ENCODE data around the gene POU3F1.

The POU3F1 gene

DNA sequence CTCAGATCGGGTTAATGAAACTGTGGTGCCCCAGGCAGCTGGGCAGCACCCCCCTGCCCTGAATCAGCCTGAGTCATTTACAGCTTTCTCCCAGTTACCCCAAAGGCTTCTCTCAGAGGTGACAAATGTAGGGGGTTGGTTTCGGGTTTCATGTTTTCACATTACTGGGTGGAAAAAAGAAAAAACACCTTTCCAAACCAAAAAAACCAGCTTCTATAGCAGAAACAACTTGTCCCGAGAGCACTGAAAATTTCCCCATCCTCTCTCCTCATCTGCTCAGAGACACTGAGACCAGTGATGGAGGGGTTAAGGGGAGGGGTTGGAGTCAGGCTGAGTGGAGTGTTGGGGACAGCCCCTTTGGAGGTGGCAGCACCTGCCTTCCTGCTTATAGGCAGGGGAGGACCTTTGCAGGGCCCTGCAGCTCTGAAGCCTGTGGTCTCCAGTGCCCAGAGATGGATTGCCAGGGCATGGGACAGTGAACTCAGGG lies 18.4 kb downstream of the POU3F1 start:
- peak; percentile 37 for DNase-seq (ENCODE audit: low spot score)

DNA sequence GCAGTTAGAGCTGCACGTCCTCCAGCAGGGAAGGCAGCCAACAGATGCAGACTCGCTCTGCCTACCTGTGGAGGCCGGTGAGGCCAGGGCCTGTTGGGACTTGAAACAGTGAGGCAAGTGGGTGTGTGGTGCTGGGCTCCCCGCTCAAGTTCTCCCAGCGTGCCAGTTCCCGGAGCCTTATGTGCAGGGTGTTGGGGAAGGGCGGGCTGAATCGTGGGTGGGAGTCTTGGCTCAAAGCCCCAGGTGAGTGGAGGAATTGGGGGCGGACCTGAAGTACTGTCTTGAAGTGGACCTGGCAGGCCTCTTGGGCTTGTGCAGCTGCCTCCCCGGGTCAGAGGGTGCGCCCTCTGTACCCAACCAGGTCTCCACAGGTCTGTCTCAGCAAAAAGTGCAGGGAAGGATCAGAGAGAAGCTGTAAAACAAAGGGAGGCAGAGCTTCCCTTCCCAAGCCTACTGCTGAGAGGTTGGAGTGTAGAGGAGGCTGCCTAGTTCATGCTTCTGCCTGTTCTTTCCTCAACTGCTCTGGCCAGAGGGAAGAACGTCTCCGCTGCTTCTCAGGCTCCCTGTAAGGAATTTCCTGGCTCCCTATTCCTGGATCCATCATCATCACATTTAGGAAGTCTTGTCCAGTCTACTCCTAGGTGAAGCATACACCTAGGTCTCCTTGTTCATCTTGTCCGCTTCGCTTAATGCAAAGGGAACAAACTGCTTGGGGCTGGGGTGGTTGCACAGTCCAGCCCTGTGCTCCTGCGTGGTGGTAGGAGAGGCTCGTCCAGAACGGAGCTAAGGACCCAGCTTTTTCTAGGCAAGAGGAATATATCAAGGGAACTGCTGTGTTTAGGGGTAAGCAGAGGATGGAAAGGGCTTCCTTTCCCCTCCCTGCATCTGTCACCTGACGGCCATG lies 19.1 kb downstream of the POU3F1 start:
- DNase-seq (ENCODE audit: low spot score): no peak

DNA sequence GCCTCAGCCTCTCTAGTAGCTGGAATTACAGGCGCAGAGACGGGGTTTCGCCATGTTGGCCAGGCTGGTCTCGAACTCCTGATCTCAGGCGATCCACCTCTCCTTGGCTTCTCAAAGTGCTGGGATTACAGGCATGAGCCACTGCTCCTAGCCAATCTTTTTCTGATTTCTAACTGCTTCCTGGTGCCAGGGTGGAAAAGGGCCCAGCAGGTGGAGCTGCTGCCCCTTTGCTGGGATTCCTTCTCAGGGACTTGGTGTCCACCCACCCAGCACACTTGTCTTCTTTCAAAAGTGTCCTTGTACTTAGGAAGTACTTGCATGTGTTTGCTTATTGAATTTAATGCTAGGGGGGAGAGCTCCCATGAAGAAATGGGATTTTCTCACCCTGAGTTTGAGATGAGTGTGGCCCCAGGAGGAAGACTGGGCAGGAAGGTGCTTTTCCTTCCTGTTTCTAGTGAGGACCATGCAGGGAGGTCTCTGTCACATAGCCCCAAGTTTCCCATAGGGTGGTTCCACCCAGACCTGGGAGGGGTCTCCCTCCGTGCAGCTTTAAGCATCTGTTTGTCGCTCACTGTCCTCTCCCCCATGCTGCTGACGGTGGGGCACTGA lies 19.9 kb downstream of the POU3F1 start:
- peak; percentile 66 for DNase-seq (ENCODE audit: low spot score)

DNA sequence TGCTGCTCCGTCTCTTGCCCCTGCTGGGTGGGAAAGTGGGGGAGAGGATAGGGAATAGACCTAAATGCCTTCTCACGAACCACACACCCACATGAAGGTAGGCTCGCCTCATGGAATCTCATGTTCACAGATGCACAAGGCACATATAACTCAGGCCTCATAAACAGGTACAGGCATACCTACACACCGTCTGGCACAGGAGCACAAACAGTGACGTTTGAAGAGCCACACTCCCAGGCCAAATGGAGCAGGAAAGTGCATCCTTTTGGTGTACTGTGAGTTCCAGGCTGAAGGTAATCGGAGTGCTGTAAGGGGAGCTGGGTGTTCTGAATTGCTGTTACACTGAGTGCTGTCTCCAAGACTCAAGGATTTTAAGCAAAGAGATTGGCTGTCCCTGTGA lies 20.9 kb downstream of the POU3F1 start:
- DNase-seq (ENCODE audit: low spot score): no peak

DNA sequence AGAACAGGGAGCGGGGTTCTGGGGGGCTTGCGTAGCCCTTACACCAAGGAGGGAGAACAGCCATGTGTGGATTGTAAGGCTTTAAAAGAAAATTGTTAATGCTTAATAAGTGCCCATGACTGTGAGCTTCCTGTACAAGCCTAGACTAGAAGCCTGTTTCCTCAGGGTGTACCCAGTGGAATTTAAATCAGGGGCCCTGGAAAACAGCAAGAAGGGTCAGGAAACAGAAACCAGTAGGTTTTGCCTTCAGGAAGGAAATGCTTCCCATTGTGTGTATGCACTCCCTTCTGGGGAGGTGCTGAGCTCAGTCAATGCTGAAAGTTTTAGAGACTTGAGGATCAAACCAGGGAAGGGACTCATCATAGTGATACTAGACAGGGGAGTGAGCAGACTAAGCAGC lies 21.4 kb downstream of the POU3F1 start:
- no peak for DNase-seq (ENCODE audit: low spot score)

DNA sequence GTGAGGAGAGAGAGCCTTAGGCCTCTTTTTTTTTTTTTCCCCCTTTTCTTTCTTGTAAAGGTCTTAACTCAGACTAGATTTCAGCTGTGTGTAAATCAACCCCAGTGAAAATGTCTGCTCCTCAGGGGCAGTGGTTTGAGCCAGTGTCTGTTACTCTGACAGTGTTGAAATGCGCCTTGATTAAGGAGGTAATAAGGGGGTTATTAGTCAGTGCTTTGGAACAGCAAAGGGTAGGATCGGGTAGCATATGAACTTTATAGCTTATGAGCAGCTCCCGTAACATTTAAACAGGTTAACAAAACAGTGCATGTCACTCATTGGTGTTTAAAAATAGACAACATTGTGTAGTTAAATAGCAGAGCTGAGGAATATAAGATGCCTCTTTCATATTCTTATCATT lies 23.8 kb downstream of the POU3F1 start:
- DNase-seq (ENCODE audit: low spot score): no peak

DNA sequence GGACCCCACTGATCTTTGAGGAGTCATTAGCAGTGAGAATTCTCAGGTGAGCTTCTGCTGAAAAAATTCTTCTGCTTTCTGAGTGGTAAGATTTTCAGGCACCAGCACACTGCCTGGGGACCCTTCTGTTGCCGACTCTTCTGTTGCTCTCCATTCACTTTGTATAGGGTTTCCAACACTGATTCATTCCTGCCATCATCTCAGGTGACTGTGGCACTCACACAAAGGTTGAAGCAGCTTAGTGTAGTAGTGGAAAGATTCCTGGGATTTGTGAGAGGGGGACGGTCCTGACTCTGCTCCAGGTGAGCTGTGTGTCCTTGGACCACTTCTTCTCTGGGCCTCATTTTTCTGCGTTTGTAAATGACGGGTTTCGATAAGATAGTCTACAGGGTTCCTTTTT lies 24.6 kb downstream of the POU3F1 start:
- no peak for DNase-seq (ENCODE audit: low spot score)

DNA sequence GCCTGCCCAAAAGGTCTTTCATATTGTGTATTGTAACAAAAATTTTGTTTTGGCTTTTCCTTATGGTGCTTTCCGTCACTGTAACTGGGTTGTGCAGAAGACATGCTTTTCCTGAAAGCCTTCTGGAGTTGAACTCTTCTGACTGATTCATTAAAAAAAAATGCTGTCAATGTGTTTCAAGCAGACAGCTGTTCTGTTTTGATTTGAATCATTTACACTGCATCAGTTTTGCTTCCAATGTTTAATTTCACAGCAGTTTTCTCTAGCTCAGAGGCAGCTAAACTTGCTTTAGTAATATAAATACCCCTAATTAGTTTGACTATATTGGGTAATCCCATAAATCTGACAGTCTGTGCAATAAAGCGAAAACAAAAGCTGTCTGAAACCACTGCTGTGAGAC lies 26.2 kb downstream of the POU3F1 start:
- DNase-seq (ENCODE audit: low spot score): no peak

DNA sequence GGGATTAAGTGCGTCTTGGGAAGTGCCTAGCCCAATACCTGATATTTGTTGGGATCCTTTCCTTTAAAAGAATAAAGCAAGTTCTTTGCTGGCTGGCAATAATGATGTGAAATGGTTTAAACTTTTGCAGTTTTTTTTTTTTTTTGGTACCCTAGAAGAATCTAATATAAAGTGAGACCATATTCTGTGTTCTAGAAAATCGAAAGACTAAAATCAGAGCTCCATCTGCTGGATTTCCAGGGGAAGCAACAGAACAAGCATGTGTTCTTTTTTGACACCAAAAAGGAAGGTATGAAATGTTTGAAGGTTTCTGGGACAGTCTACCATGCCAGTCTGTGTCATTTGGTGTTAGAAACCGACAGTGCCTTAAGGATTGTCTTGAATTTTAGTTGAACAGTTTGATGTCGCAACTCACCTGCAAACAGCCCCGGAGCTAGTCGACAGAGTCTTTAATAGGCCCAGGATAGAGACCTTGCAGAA lies 27.7 kb downstream of the POU3F1 start:
- DNase-seq (ENCODE audit: low spot score): peak; percentile 38

DNA sequence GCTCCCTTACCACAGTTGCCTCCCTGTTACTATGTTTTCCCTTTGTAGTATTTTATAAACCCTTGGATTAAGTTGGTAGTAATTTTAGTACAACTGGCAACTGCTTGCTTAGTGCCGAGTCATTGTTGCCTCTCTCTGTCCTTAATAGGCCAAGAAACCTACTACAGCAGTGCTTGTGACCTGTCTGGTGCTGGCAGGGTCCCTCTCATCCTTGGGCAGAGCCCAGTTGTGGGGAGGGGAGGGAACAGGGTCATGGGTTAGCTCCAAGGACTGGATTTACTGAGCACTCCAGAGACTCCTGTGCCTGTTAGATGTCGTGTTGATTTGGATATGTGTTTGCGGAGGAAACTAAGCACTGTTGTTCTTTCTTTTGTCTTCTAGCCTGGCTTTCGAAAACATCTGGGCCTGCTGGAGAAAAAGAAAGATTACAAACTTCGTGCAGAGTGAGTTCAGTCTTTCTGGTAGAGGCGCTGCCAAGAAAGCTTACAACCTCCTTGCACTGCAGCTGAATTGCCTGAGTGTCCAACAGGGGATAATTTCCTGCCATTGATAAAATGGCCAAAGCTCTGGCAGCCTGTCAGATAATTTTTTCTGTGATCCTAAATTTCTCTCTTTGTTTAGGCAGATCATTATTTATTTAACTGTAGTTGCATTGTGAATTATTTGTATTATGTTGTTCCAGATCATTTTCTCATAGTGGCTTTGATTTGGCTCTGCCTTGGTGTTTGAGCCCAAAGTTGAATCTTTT lies 30.4 kb downstream of the POU3F1 start:
- no peak for DNase-seq (ENCODE audit: low spot score)

DNA sequence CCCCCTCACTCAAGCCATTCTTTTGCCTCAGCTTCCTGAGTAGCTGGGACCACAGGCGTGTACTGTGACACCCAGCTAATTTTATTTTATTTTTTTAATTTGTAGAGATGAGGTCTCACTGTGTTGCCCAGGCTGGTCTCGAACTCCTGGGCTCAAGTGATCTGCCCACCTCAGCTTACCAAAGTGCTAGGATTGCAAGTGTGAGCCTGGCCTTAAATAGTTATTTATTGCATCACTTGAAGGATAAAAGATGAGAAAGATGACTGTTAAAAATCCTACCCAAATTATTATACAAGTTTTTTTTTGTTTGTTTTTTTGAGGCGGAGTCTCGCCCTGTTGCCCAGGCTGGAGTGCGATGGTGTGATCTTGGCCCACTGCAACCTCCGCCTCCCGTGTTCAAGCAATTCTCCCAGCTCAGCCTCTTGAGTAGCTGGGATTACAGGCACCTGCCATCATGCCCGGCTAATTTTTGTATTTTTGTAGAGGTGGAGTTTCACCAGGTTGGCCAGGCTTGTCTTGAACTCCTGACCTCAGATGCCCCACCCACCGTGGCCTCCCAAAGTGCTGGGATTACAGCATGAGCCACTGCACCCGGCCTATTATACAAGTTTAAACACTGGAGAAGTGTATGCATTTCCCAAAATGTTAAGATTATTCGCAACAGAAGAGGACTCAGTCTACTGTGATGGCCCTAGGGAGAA lies 31.7 kb downstream of the POU3F1 start:
- no peak for DNase-seq (ENCODE audit: low spot score)

DNA sequence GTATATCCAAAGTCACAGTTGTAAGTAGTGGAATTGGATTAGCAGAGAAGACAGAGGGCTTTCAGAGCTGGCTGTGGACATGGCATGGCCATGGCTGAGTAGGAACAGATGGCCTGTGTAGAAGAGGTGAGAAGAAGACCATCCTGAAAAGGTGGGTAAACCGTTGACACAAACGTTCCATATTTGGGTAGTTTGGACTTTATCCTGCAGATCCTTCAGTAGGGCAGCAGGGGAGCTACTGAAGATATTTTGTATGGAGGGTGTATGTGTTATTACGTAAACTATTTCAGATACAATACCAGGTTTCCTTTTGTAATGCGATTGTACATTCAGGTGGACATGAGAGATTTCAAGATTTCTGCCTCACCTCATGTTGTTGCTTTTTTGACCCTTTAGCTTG lies 32.4 kb downstream of the POU3F1 start:
- no peak for DNase-seq (ENCODE audit: low spot score)

DNA sequence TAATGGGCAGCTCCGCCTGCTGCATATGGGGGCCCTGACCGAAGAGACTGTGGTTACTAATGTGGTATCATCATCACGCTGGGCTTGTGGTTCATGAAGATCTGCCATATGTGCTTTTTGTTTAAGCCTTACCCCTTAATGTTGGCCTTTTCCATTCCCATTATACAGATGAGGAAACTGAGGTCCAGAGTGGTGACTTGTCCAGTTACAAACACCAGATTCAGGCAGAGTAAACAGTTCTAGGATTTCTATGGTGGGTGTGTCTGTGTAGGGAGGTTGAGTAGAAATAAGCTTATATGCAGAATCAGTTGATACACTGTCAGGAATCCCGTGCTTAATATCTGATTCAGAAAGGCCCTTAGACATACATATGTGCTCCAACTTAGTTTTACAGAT lies 33.4 kb downstream of the POU3F1 start:
- DNase-seq (ENCODE audit: low spot score): no peak

DNA sequence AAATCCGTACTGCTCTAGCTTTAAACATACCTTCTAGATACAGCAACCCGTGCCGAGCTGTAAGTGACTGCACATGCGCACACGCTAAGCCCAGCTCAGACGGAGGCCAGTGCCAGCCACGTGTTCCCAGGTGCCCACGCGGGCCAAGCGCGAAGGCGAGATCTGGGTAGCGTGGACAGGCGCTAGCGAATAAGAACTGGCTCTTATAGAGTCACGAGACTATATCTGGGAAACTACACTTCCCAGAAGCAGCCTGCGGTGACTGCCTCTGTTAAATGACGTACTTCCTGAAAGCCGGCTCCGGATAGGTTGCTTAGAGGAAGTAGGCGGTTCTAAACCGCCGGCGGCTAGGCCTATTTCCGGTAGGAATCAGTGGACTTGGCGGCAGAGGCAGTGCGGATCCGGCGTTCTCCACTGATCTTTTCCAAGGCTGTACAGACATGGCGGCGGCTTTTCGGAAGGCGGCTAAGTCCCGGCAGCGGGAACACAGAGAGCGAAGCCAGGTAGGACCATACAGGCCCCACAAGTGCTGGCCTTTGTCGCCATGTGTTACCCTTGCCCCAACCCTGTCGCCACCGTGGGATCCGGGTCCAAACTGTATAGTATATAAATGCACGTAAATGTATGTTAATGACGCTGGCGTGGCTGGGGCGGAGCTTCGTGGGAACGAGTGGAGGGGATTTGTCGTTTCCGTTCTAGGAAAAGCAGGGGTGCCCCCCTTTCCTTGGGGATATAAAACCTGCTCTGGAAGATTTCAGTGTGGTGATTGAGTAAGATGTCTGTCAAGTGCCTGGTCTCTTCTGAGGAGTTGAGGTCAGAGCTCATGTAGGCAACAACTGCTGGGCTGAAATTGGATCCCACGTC lies 34.0 kb downstream of the POU3F1 start, which contains the start of gene UTP11:
UTP11 (plus strand) TSS at position 372 of the 864 bp plus-strand sequence; CDS start at position 441, 69 bp downstream.
- peak; percentile 99 for DNase-seq (ENCODE audit: low spot score)

DNA sequence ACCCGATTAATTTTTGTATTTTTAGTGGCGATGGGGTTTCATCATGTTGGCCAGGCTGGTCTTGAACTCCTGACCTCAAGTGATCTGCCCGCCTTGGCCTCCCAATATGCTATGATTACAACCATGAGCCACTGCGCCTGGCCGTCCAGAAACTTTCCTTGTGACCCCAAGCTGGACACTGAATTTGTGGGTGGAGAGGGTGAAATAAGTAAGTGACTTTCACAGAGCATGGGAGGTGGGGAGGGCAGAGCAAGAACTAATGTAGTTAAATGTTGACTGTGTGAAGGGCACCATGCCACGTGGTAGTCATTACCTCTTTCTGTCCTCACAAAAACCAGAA lies 36.8 kb downstream of the POU3F1 start:
- no peak for DNase-seq (ENCODE audit: low spot score)

DNA sequence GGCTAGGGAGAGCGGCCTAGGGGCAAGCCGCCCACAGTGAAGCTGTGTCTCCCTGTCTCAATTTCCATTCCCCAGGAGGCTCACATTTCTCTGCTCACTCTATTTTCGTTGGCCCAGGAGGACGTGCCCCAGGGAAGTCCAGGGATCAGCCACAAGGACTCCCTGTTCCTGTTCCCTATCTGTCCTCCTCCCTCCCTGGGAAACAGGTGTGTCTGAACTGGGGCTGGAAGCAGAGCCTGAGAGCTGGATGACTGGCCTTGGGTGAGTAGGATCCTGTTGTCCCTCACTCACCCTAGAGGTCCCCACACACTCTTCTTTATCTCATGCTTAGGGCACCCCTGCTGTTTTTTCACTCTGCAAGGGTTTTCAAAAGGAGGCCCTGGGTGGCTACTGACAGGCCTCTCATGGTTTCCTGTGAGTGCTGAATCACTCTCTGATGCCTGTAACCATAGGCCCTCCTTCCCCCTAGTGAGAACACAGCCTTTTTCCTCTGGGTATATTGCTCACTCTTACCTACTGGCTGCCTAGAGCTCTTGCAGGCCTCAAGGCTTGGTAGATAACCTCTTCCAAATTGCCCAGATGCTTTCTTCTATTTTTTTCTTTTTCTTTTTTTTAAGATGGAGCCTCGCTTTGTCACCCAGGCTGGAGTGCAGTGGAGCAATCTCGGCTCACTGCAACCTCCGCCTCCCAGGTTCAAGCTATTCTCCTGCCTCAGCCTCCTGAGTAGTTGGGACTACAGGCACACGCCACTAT lies 37.3 kb downstream of the POU3F1 start:
- DNase-seq (ENCODE audit: low spot score): peak; percentile 65

DNA sequence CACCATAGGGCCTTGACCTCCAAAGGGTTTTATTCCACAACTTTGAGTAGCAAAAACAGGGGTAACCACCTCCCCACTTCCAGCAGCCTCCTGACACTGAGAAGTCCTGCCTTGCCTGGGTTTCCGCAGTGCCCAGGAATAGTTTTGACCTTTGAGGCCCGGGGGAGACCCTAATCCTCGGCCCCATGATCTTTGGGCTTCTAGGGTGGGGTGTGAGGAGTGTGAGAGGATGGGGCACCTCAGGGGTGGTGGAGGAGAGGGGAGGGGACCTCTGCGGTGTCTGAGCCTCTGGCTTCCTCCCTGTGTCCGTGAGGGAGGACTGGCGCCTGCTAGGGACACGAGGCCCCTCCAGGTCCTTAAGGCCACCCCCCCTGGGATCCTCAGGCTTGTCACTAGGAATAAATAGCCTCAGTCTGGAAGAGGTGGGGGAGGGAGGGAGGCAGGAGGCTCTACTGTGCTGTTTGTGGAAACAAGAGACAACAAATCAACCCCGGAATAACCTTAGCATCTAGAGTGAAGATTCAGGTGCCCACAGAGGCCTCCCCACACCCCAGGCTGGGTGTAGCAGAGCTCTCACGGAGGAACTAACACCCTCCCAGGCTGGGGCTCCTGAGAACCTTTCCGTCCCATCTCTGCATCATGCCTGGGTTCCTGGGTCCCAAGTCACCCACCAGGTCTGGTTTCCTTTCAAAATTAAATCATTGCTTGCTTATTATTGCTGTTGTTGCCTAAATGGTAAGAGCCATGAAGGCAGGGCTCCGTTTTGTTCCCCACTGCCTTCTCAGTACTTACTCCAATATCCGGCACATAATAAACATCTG lies 40.4 kb downstream of the POU3F1 start:
- no peak for DNase-seq (ENCODE audit: low spot score)

DNA sequence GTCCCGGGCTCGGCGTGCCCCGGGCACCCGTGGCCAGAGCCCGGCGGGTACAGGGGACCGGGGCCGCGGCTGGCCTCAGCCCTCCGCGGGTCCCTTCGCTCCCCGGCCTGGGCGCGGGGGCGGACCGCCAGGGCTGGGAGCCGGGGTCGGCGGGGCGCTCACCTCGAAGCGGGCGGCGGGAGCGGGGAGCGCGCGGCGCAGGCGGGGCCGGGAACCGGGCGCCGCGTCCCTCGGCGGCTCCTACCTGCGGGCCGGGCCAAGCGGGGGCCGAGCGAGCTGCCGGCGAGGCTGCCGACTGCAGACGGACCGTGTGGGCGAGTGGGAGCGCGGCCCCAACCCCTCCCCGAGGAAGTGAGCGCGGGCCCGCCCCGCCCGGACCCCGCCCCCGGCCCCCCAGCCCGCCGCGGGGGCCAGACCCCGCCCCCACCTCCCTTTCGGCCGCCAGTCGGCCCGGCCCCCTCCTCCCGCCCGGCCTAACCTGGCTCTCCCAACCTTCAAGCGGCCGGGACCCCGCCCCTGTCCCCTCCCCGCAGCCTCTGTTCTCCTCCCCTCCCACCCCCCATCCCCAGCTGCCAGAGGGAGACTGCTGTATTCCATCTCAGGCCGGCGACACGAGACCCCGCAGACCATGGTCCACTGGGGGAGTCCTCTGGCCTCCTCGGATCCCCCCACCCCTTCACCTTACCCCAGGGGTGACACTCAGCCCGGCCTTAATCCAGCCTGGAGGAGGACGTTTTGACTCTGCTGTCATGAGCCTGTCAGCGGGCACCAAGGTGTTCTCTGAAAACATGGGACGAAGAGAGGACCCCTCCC lies 41.2 kb downstream of the POU3F1 start, which contains the start of gene FHL3:
FHL3 (minus strand) TSS at position 320 of the 813 bp plus-strand sequence. CDS start 6,102 bp downstream, outside the sequence.
- DNase-seq (ENCODE audit: low spot score): peak; percentile 55

All from kidney tubule cell (primary cell).